GM18858 (cell line): ENCODE data around the gene CYP27C1.

Experiments used
- ATAC-seq: cut with Tn5 transposase; IDR thresholded peaks from one replicate; pipeline ENCODE4 v1.9.1; 2021; ENCODE audit not compliant: unreplicated experiment

Gene CYP27C1

DNA sequence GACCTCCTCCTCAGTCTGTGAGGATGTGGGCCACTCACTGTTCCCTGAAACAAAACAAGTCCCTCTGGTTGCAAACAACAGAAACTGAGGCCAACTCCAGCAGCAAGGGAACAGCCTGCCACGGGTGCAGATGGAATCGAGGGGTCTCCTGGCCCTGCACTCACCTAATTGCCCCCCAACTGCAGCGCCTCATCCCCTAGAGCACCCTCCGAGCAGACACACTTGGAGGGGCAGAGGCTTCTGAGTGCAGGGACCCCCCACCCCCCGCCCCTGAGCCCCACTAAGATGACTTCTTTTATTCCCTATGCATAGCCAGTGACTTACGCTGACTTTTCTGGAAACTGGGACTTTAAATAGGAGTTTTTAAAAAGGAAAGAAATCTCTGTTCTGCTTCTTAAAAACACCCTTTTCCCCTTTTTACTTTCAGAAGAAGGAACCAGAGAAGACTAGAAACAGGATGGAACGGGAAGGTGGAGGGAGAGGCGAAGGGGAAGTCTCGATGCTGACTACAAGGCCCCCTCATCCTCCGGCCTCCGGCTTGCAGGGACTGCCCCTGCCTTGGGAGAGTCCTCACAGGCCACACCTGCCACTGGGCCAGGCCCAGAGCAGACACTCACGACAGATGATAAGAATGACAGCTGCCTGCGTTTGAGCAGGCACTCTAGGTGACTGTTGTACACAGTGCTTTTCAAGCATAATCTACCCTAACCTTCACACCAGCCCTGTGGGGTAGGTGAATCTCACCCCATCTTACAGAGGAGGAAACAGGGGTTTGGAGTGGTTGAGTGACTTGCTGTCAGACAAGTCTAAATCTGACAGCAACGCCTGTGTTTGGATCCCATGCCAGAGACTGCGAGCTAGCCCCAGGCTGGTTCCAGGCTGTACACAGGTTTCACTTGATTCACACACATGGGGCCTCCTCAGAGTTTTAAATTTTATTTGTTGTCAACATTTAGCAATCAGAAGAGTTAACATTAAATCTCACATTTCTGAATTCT lies 85.0 kb downstream of the CYP27C1 start:
- no peak for ATAC-seq

DNA sequence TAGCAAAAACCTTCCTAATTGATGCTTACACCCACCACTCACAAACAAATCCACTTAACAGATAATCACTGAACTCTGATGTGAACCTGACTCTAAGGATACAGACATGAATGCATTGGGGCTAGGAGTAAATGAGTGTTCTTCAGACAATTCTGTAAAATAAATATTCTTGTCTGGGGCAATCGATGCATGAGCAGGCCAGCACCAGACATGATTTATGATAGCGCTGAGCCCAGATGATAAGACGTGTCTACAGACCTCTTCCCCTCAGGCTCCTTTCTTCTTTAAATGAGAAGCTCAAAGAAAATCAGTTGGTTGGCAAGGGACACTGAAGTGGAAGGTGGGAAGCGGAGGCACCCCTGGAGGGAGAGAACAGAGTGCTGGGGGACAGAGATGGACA lies 85.9 kb downstream of the CYP27C1 start:
- ATAC-seq: no peak
